GM23338 (cell line): ENCODE data around the gene KCNK1. TPM values are rescaled to one million over a fixed set of nuclear protein-coding genes. Genes with fewer than 3 reads are reported as not detected.

Source experiments
- ATAC-seq: fragments of 200-7000 bp; cut with Tn5 transposase; 3 replicates; pipeline ENCODE4 v1.9.1; 2020
- DNase-seq: peaks from one replicate; pipeline ENCODE4 v3.0.0-alpha.2; 2015; ENCODE audit warnings: low spot score
- H2AFZ ChIP-seq: fragments of 200-600 bp; sonication (generic); 2 replicates; pipeline ENCODE4 v1.8.0; 2016; ENCODE audit warnings: antibody characterized with exemption, mild to moderate bottlenecking, moderate library complexity
- H3F3A ChIP-seq: fragments of 200-600 bp; sonication (generic); replicated peaks from 2 replicates; pipeline ENCODE4 v1.8.0; 2017; ENCODE audit warnings: antibody characterized with exemption, mixed run types, low read depth
- H3K27ac ChIP-seq: fragments of 200-600 bp; sonication (generic); 2 replicates; pipeline ENCODE4 v1.6.1; 2016; ENCODE audit warnings: low read depth
- H3K27me3 ChIP-seq: fragments of 200-600 bp; sonication (generic); 2 replicates; pipeline ENCODE4 v1.8.0; 2016; ENCODE audit warnings: mild to moderate bottlenecking, mixed run types, moderate library complexity; ENCODE audit not compliant: insufficient read depth
- H3K36me3 ChIP-seq: fragments of 200-600 bp; sonication (generic); 2 replicates; pipeline ENCODE4 v1.8.0; 2016; ENCODE audit warnings: mild to moderate bottlenecking; ENCODE audit not compliant: insufficient read depth
- H3K4me1 ChIP-seq: fragments of 200-600 bp; sonication (generic); 2 replicates; pipeline ENCODE4 v1.8.0; 2016; ENCODE audit warnings: mild to moderate bottlenecking, moderate library complexity; ENCODE audit not compliant: insufficient read depth
- H3K4me2 ChIP-seq: fragments of 200-600 bp; sonication (generic); 2 replicates; pipeline ENCODE4 v1.7.1; 2017; ENCODE audit warnings: mixed run types
- H3K4me3 ChIP-seq: fragments of 200-600 bp; sonication (generic); 2 replicates; pipeline ENCODE4 v1.6.1; 2016; ENCODE audit warnings: mixed run types
- H3K79me2 ChIP-seq: fragments of 200-600 bp; sonication (generic); replicated peaks from 2 replicates; pipeline ENCODE4 v1.8.0; 2017; ENCODE audit warnings: mild to moderate bottlenecking; ENCODE audit not compliant: insufficient read depth
- H3K9me2 ChIP-seq: fragments of 200-600 bp; sonication (generic); 2 replicates; pipeline ENCODE4 v1.8.0; 2017; ENCODE audit not compliant: insufficient read depth
- H4K20me1 ChIP-seq: fragments of 200-600 bp; sonication (generic); replicated peaks from 2 replicates; pipeline ENCODE4 v1.8.0; 2017; ENCODE audit warnings: mild to moderate bottlenecking; ENCODE audit not compliant: insufficient read depth
- H3K27ac Mint-ChIP-seq: 2 replicates; pipeline ENCODE4 v1.8.0; 2020; ENCODE audit warnings: inconsistent platforms, mild to moderate bottlenecking, moderate library complexity, mixed read lengths
- H3K27me3 Mint-ChIP-seq: 3 replicates; pipeline ENCODE4 v1.8.0; 2022; ENCODE audit warnings: low read depth, mild to moderate bottlenecking, moderate library complexity, mixed read lengths, inconsistent platforms; ENCODE audit not compliant: insufficient read depth, poor library complexity
- H3K36me3 Mint-ChIP-seq: 3 replicates; pipeline ENCODE4 v1.8.0; 2021; ENCODE audit warnings: low read depth, mild to moderate bottlenecking, inconsistent platforms, moderate library complexity, mixed read lengths
- H3K4me1 Mint-ChIP-seq: 3 replicates; pipeline ENCODE4 v1.8.0; 2020; ENCODE audit warnings: mild to moderate bottlenecking, inconsistent platforms, mixed read lengths
- H3K4me3 Mint-ChIP-seq: 3 replicates; pipeline ENCODE4 v1.8.0; 2021; ENCODE audit warnings: moderate library complexity, mild to moderate bottlenecking, inconsistent platforms, mixed read lengths
- H3K9me3 Mint-ChIP-seq: 3 replicates; pipeline ENCODE4 v1.8.0; 2020; ENCODE audit warnings: moderate library complexity, mild to moderate bottlenecking, inconsistent platforms, mixed read lengths
- CREB1 ChIP-seq: fragments of 250-450 bp; sonication (Bioruptor Pico); IDR thresholded peaks from 2 replicates; pipeline ENCODE4 v1.5.0; 2020; ENCODE audit warnings: low read depth, mild to moderate bottlenecking, moderate library complexity
- CTCF ChIP-seq, 2 experiments: fragments of 200-600 bp in 1 of 2; sonication (generic) in 1 of 2; conservative IDR thresholded peaks; 2 replicates each; pipeline versions ENCODE4 v1.5.1 to v1.6.1; 2016 to 2017; ENCODE audit warnings: antibody characterized with exemption in 2 of 2, low read depth in 2 of 2, mild to moderate bottlenecking in 2 of 2, moderate library complexity in 1 of 2
- ETS1 ChIP-seq: IDR thresholded peaks from 2 replicates; pipeline ENCODE4 v1.6.1; 2016; ENCODE audit warnings: antibody characterized with exemption
- EZH2 ChIP-seq: fragments of 200-600 bp; sonication (generic); IDR thresholded peaks from one replicate; pipeline ENCODE4 v1.8.0; 2017; ENCODE audit warnings: antibody characterized with exemption, mild to moderate bottlenecking, low read depth; ENCODE audit not compliant: unreplicated experiment
- JUNB ChIP-seq: IDR thresholded peaks from one replicate; pipeline ENCODE4 v1.6.1; 2016; ENCODE audit warnings: antibody characterized with exemption; ENCODE audit not compliant: unreplicated experiment
- NANOG ChIP-seq: IDR thresholded peaks from 2 replicates; pipeline ENCODE4 v1.6.1; 2016; ENCODE audit warnings: antibody characterized with exemption, borderline replicate concordance
- REST ChIP-seq: IDR thresholded peaks from one replicate; pipeline ENCODE4 v1.6.1; 2018; ENCODE audit warnings: antibody characterized with exemption; ENCODE audit not compliant: unreplicated experiment
- ZNF114 ChIP-seq: fragments of 250-450 bp; sonication (Bioruptor Pico); IDR thresholded peaks from 2 replicates; pipeline ENCODE4 v1.5.0; 2020; ENCODE audit warnings: mild to moderate bottlenecking, moderate library complexity
- ZNF331 ChIP-seq: fragments of 250-450 bp; sonication (Bioruptor Pico); IDR thresholded peaks from 2 replicates; pipeline ENCODE4 v1.5.0; 2020; ENCODE audit warnings: low read depth, mild to moderate bottlenecking, moderate library complexity
- polyA plus RNA-seq: library from polyadenylated mRNA; unstranded; fragments of >200 nt; fragmentation: Nextera tagmentation; extraction: Ambion mirVana; gene quantifications from 2 replicates; pipeline ENCODE4 v1.2.1, GENCODE V29; 2016
- total RNA-seq: library from RNA; depleted of rRNA; stranded (reverse); fragments of >200 nt; shearing (Covaris generic); gene quantifications from 2 replicates; pipeline ENCODE4 v1.2.3, GENCODE V29; 2014

The KCNK1 gene
- total and polyA plus RNA-seq, 2 experiments from 2014 or later = 10.1 to 12.7 TPM

GRCh38 chr1:233582439-233582838, 31.5 kb upstream of the KCNK1 start:
- Histone ChIP-seq H3K27me3 (peaks cover 14% of the 10 kb centered on the region), H3K9me2 (no peaks in the 10 kb centered on the region; the same call in 1 of the 2 replicates), H3F3A (no peaks in the 10 kb centered on the region), H3K4me1 (no peaks in the 10 kb centered on the region), H2AFZ (no peak overlapping the region), H3K4me2 (no peak overlapping the region), H3K79me2 (no peaks in the 10 kb centered on the region), H3K4me3 (no peak overlapping the region), H4K20me1 (no peaks in the 10 kb centered on the region), H3K36me3 (0 out of 2 replicates have a peak, but pooled peaks cover 6% of the 10 kb centered on the region), H3K27ac (no peak overlapping the region)
- TF ChIP-seq ZNF331 (CRISPR knock-in tag) (no peak), CREB1 (no peak), JUNB (no peak)
- Mint-ChIP-seq H3K4me1 (no peaks in the 10 kb centered on the region), H3K9me3 (peaks cover 9% of the 10 kb centered on the region; the same call in 1 of the 3 replicates), H3K27me3 (peaks cover 4% of the 10 kb centered on the region), H3K4me3 (no peak overlapping the region), H3K27ac (no peak overlapping the region), H3K36me3 (peaks cover 5% of the 10 kb centered on the region; the same call in 1 of the 3 replicates)
- no peak for DNase-seq
- ATAC-seq = no peak

GRCh38 chr1:233584376-233584775, 29.5 kb upstream of the KCNK1 start:
- Histone ChIP-seq H3K79me2 (no peaks in the 10 kb centered on the region), H3K36me3 (no peaks in the 10 kb centered on the region), H3K9me2 (no peaks in the 10 kb centered on the region; the same call in 1 of the 2 replicates), H4K20me1 (no peaks in the 10 kb centered on the region), H3K4me3 (no peak overlapping the region), H3K27ac (no peak overlapping the region), H3F3A (no peaks in the 10 kb centered on the region), H2AFZ (no peak overlapping the region), H3K27me3 (peaks cover 24% of the 10 kb centered on the region), H3K4me2 (no peak overlapping the region), H3K4me1 (no peaks in the 10 kb centered on the region)
- ATAC-seq = no peak
- H3K36me3 Mint-ChIP-seq = peaks cover 3% of the 10 kb centered on the region; the same call in 1 of the 3 replicates
- DNase-seq = no peak
- H3K9me3 Mint-ChIP-seq = peaks cover 7% of the 10 kb centered on the region; the same call in 1 of the 3 replicates
- no peak overlapping the region for H3K4me3 Mint-ChIP-seq
- peaks cover 4% of the 10 kb centered on the region for H3K27me3 Mint-ChIP-seq
- H3K27ac Mint-ChIP-seq = no peak overlapping the region
- peaks cover 7% of the 10 kb centered on the region; the same call in 2 of the 3 replicates for H3K4me1 Mint-ChIP-seq
- TF ChIP-seq ETS1 (no peak), JUNB (no peak), EZH2 (no peak), ZNF114 (CRISPR knock-in tag) (no peak), REST (no peak), CTCF (conservative IDR thresholded peaks at IDR 0.05; ENCODE audit: low read depth in 2 of 2) (no peak), ZNF331 (CRISPR knock-in tag) (no peak), NANOG (no peak)
